Left lobe of liver (tissue), 2 donors: ENCODE data around the gene RTN4R. TPM values are rescaled to one million over a fixed set of nuclear protein-coding genes. Genes with fewer than 3 reads are reported as not detected.

Experiments
- ATAC-seq: fragments of 200-7000 bp; cut with Tn5 transposase; one replicate; pipeline ENCODE4 v1.9.1; 2020; ENCODE audit warnings: mild to moderate bottlenecking, moderate library complexity
- DNase-seq: peaks from one replicate; pipeline ENCODE4 v3.0.0-alpha.2; 2020; ENCODE audit warnings: low spot score
- total RNA-seq: library from RNA; stranded (reverse); gene quantifications from one replicate; pipeline ENCODE4 v1.2.1, GENCODE V29; 2021
- donor health status: DM: no; HTN: no; CAD: no; lungs with moderate emphysema.
- donor health status: DM: no; HTN: yes; CAD: no.

RTN4R gene
- total RNA-seq, 1 donor from 2014 or later, result 10.9 TPM

DNA sequence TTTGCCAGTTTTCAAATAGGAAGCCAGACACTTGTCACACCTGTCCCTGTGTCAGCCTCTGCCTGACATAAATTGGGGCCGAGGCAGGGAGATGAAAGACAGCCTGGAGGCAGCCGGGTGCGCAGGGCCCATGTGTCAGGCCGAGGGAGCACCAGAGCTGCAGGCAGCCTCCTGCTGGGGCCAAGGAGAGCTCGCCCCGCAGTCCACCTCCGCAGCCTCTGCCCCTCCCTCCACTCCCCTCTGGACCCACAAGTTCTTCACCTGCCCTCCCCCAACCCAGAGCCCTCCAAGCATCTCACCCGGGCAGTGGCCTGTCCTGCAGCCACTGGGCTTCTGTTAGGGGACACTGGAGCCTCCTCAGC is 8.8 kb downstream of the RTN4R start:
- ATAC-seq (no peak), DNase-seq (no peak)

DNA sequence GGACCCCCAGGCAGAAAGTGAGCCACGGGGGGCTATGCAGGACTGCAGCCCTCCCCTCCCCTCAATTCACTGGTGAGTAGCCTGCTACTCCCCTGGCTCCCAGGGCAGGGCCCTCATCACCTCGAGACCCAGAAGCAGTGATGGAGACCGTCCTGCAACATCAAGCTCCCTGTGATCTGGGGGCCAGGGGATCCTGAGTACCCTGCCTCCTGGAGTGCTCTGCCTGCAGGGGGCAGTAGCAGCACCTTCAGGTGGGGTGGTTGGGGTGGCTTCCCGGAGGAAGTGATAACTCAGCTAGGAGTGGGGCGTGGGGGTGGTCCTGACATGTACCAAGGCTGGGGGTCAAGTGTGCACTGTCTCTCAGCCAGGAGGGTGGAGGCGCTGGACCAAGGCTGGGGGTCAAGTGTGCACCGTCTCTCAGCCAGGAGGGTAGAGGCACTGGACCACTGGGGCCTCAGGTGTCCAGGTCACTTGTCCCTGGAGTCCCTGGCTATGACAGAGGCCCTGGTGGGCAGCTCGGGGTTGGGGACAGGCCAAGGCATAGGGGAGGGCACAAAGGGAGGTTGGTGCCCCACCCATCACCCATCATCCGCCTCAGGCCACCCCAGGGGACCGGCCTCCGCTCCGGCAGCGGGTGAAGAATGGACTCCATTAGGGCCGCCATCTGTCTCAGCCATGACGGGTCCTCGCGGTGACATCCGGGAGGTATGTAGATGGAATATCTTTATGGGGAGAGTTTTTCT is 9.4 kb downstream of the RTN4R start:
- no peak for DNase-seq
- no peak for ATAC-seq

DNA sequence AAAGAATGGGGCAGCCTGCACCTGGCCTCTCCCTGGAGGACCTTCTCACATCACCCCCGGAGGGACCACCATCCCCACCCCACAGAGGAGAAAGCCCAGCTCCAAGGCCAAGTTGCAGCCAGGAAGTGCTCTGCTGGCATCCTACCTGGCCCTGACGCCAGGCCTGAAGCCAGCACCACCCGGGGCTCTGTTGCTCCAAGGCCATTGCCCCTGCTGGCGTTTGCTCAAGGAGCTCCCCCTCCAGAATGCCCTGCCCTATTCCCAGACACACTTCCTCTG is 10.2 kb downstream of the RTN4R start:
- no peak for DNase-seq
- no peak for ATAC-seq

DNA sequence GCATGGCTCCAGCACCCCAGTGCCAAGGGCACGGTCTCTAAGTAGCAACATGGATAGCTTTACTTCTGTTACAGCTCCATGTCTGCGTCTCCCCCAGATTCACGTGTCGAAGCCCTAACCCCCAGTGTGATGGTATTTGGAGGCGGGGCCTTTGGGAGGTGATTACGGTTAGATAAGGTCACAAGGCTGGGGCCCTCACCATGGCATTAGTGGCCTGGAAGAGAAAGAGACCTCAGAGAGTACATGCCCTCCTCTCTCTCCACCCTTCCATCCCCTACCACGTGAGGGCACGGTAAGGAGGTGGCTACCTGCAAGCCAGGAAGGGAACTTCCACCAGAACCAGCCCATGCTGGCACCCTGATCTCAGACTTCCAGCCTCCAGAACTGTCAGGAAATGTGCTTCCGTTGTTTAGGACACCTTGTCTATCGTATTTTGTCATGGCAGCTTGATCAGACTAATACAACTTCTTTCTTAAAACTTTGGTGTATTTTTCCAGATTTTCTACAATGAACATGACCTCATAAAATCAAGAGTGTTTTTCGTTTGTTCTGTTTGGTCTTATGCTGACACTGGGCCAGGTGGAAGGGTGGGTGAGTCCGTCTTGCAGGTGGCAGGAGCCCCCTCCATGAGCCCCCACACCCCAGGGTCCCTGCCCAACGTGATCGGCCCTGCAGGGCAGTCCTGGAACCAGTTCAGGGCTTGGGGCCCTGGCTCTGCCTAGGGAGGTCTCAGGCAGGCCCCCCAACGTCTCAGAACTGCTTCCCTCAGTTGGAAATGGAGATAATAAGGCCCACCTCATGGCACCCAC is 10.7 kb downstream of the RTN4R start:
- DNase-seq (no peak), ATAC-seq (no peak)

DNA sequence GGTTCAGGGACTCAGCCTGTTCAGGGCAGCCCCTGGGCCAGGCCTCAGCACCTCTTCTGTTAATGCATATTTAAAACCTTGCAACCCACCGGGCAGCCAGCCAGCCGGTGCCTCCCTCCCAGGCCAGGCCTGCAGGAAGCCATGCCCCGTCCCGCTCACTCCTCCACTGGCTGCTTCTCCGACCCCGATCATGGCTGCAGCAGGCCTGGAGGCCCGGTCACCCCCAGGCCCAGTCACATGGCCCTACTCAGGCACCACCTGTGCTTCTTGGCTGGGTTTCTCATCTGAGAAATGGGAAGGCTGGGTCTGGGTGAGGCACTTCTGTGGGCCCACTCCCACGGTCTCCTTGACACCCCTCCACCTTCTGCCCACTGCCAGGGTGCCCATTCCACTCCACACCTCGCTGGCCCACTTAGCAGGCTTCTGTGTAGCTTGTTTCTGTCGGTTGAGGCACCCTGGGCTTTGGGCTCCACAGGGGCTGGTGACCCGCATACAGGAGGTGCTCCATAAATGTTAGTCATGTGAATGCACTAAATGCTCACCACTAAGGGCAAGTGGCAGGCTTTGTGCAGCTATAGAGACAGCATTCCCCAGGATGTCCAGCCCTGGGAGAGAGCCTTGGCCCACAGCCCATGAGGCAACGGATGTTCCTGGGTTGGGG is 11.4 kb downstream of the RTN4R start:
- ATAC-seq (no peak), DNase-seq (no peak)

DNA sequence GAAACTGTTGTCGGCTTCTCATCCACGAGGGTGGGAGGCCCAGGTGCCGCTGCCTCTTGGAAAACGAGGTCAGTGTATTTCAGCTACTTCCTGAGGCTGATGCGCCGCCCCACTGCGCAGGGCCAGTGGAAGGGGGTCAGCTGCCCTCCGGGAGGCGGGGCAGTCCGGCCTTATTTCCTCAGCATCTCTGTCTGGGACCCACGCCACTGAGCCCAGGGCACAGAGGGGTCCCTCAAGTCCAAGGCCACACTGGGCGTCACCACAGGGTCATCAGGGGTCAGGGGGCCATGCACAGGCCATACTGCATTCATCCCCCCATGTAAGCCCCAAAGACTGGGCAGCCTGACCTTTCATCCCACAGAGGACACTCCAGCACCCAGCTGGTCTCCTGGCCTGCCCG is 12.1 kb downstream of the RTN4R start:
- no peak for DNase-seq
- ATAC-seq, result no peak

DNA sequence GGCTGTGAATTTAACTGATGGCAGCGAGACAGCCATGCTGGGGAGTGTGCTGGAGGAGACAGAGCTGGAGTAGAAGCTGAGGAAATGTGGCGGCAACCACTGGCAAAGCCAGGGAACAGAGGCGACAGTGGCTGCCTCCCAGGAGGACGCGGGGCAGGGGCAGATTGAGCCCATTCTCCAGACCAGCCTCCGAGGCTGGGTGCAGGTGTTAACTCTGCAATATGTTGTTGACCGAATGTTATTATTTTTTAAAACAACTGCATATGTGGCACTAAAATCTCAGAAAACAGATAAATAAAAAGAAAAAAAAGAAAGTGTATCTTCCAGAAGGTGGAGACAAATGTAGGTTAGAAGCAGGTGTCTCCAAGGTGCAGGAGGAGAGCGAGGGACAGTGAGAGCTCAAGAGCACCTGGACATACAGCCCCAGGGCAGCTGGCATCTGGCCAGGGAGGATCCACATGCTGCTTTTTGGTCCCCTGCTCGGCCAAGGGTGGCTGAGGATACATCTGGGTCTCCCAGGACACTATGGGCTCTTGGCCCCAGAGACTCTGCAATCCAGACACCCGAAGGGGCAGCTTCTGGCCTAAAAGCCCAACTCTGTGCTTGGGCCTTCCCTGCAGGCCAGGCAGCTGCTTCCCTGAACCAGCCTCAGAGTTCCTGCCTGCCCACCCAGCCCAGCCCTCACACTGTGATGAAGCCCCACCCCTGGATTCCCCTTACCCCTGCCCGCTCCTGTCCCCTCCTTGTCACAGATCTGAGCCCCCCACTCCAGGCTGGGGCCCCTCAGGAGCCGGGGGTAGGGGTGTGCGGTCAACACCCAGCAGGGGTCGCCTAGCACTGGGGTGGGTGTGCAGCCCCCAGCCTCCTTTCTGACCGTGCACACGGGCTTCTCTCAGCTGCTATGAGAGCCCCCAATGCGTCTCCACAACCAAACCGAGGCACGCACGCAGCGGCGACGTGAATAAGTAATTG is 12.9 kb downstream of the RTN4R start:
- ATAC-seq (no peak), DNase-seq (no peak)

DNA sequence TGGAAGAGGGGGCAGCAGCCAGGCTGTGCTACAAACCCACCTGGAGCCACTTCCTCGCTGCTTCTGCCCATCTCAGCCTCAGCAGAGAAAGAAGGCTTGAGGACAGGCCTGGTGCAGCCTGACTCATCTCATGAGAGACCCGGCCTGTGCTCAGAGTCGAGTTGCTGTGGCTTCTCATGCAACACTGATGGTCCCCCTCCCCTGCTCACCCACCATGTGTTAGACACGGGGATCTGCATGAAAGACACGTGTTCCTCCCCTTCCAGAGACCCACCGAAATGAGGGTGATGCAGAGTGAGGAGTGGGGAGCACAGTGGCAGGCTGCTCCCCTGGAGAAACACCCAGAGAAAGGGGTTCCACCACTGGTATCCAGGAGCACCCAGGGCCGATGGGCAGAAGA is 15.0 kb downstream of the RTN4R start:
- ATAC-seq (no peak), DNase-seq (no peak)

DNA sequence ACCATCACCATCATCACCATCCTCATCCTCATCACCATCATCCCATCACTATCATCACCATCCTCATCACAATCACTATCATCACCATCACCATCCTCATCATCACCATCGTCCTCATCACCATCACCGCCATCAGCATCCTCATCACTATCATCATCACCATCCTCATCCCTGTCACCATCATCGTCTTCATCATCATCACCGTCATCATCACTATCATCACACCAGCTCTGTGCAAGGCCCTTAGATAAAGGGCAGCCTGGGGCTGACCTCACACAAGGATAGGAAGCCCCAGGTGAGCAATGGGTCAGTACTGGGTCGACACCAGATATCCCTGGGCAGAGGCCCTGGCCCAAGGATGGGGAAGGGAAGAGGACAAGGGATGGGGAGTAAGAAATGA is 16.1 kb downstream of the RTN4R start:
- DNase-seq (no peak), ATAC-seq (no peak)

DNA sequence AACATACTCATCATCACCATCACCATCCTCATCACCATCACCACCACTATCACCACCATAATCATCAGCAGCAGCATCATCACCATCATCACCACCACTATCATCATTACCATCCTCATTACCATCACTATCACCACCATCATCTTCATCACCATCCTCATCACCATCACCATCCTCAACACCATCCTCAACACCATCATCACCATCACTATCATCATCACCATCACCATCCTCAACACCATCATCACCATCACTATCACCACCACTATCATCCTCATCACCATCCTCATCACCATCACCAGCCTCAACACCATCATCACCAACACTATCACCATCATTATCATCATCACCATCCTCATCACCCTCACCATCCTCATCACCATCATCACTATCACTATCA is 16.6 kb downstream of the RTN4R start:
- DNase-seq (no peak), ATAC-seq (no peak)

DNA sequence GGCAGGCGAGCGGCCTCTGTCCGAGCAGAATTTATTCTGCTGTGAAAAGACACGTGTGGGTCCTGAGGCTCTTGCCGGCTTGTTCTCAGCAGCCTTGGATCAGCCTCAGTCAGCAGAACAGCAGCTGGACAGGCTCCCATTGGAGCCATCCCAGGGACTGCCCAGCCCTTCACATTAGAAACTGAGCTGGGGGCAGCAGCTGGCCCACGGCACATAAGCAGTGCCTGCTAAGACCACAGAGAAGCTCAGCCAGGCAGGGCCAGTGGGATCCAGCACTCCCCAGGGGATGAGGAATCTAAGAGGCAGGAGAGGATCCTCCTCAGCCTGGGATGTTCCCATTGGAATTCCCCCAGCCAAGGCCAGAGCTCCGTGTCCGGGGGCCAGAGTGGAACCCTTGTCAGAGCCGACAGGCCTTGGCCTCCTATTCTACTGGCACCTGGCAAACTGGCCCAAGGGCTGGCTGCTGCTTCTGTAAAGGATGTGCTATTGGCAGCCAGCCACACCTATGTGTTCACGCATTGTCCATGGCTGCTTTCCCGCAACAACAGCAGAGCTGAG is 18.2 kb downstream of the RTN4R start:
- ATAC-seq (peak; percentile 1), DNase-seq (peak; percentile 69)

DNA sequence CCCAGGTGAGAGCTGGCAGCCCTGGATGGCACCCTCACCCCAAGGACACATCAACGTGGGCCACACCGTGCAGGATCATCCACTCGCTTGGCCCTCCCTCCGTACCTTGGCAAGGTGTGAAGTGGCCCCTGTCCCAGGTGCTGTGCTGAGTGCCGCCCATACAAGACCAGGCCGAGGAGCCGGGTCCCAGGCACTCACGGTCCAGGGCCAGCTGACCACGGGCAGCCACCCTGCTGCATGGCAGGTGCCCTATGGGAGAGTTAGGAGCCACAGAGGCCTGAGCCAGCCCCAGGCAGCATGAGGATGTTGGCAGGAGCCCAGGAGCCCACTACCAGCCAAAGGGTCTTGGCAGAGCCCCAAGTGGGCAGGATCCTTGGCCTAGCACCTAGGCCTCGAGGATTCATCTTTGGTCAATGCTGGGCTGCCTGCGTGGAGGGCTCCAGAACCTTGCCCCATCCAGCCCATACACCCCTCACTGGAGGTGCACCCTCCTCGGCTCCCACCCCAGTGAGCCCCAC is 19.6 kb downstream of the RTN4R start:
- ATAC-seq (no peak), DNase-seq (no peak)

DNA sequence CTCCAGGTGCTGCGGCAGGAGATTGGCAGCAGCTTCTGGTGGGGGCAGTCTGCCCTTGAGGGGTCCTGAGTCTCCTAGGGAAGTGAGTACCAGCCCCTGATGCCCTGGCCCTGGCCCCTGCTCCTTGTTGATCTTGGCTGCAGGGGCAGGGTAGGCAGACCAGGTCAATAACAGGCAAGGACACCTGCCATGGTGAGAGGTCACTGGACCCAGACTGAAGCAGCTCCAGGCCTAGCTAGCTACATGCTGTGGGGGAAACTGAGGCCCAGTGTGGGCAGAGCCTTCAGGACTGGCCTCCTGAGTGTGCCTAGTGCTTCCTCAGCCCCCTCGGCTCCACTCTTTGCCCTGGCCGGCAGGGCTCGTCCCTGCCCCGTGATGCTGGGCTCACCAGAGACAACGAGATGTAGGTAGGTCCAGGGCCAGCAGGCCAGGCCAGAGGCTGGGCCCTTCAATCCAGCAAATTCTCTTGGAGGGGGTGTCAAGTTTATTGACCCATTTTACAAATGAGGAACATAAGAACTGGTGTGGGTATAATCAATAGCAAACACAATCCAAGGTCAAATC is 20.4 kb downstream of the RTN4R start:
- ATAC-seq (peak; percentile 70), DNase-seq (peak; percentile 83)

DNA sequence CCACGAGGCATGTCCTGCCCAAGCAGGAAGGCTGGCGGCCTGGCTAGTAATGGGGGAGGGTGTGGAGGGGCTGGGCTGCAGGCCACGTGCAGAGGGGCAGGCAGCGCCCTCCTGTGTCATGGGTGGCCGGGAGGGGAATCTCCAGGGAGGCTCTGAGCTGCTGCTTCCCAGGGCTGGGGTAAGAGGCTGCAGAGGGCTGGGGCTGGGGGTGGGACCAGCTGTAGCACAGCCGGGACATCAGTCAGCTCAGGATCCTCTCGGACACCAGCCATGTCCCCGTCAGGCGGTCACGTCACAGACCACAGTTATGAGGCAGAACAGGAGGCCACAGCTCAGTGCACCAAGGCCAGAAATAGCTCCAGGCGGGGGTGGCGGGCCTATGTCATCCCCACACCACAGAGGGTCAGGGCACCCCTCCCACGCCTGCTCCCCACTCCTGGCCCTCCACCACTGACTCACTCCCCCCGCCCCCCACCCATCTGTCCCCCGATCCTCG is 21.1 kb downstream of the RTN4R start:
- peak; percentile 56 for ATAC-seq
- DNase-seq, result peak; percentile 84

DNA sequence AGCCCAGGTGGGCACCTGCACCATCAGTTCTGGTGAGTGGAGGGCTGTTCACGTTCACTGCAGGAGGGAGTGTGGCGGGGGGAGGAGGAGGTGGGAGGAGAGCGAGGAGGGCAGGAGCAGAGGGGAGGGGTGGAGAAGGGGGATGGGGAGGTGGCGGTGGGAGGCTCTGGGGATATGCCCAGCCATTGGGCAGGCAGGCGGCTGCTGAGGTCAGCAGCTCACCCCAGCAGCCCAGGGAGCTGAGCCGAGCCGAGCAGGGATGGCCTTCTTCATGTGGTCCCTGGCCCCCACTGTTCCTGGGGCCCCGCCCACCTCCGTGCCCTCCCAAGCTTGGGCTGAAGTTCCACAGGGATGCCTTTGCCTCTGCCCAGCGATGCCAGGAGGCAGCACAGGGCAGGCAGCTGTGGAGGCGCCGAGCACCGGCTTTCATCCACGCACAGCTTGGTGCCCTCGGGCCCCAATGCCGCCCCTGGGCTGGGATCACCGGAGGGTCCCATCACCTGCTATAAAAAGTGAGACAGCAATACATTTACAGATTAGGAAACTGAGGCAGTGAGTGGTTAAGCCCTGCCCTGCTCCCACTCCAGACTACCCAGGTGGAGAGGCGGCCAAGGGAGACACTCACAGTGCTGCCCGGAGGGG is 21.6 kb downstream of the RTN4R start:
- DNase-seq, result peak; percentile 68
- ATAC-seq, result peak; percentile 35

DNA sequence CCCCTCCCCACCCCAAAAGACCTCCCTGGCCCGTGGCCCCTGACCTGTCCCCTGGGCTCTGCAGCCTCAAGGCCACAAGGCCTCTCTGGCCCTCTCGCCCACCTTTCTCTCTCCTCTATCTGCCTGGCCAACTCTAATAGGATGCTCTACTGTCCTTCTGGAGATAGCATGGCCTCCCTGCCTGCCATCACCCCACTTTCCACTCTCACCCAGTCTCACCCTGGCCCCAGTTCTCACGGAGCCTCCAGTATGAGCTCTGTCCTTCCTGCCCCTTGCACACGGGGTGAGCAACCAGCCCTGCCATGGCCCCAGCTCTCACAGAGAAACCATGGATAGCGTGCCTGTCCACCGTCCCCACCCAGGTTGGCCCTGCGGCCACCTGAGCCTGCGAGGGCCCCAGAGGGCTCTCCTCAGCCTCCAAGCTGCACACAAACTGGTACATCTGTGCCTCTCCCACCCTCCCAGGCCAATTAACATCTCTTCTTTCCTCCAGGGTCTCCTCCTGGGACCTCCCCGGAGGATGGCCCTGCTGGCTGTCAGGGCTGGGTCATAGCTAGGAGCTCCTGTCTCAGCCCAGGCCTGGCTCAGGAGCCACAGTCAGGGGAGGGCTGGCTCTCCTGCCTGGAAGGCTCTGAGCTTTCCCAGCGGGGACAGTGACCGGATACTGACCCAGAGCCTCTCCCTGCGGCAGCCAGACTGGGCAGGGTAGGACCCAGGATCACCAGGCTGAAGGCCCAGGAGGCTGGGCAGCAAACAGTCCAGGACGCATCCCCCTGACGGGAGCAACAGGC is 22.3 kb downstream of the RTN4R start:
- DNase-seq, result peak; percentile 86
- ATAC-seq, result peak; percentile 72

DNA sequence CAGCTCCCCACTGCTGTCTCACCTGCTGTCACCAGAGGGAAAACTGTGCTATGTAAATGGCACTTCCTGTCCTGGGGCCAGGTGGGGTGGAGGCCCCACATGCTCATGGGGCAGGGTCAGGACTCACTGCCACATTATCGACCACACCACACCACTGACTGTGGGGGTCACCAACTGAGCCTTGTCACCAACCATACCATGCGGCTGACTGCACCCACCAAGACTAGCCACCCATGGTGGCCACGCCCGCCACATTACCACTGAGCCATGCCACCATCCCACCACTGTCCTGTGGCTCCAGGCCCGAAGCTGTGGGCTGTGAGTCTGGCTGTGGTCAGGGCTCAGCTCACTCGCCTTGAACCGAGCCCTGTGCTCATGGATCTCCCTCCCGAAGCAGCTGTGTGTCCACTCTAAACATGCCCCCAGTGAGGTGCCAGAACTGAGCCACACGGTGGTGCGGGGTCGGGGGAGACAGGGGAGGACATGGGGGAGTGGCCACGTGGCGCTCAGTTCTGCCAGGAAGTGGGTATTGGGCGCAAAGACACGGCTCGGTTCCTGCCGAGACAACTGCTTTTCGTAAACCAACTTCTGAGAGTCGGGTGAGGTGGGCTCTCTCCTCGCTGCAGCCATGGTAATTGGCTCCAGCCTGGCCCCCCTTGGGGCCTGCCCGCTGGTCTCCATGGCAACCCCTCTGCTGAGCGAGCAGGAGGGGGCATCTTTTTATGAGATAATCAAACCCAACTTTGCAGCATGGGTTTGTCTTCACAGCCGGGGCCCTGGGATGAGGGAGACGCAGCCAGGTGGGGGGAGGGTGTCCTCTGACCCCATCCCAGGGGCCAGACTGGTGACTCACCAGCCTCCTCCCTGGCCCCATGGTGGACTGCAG is 23.2 kb downstream of the RTN4R start:
- ATAC-seq, result no peak
- DNase-seq, result no peak

DNA sequence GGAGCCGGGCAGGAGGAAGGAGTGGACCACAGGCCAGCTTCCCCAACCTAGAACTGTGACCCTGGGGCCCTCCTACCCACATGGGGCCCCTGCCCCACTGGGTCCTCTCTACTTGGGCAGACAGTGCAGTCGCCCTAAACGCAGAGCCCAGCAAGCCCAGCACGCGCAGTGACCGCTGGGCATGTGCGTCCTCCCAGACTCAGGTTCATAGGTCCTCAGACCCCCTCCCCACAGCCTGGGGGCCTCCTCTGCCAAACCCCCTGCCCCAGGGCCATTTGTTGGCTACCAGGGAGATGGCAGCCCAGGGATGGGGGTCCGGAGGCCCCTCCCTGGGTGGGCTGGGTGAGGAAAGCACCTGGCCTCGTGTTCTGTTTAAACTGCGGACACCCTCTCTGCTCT is 23.9 kb downstream of the RTN4R start:
- no peak for ATAC-seq
- DNase-seq, result no peak
